Fibroblast of skin of scalp (primary cell): Measurements from ENCODE around the gene RTP5.

Experiments used
- DNase-seq: peaks from one replicate; pipeline ENCODE4 v3.0.0-alpha.2; 2013

Gene RTP5

DNA sequence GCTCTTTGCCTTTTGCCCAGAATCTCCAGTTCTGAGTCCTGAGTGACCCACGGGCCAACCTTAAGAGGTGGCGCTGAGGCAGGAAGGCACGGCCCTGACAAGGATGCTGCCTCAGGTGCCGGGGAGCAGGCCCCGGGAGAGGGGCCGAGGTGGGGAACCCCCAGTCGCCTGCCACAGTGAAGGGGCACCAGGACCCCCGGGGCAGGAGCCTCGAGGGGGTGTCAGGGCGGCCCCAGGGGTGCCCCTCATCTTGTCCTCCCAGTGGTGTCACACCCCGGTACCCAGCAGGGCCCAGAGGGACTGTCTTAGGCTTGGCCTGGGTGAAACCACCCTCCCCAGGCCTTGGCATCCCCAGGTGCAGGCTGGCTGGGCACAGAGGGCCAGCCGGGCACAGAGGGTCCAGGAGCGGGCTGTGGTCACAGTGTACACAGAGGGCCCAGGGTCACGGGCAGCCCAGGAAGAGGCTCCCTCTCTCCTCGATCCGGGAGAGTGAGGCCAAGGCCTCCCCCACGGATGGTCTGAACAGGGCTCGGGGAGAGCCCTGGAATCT is 11.9 kb upstream of the RTP5 start:
- DNase-seq = no peak

- DNase-seq = no peak
Measured at GRCh38 chr2:241858206-241859016, 11.1 kb upstream of the RTP5 start, which contains the start of gene PDCD1. Gene PDCD1 (minus strand): TSS chr2:241858894. CDS start chr2:241858838, 56 bp downstream.

DNA sequence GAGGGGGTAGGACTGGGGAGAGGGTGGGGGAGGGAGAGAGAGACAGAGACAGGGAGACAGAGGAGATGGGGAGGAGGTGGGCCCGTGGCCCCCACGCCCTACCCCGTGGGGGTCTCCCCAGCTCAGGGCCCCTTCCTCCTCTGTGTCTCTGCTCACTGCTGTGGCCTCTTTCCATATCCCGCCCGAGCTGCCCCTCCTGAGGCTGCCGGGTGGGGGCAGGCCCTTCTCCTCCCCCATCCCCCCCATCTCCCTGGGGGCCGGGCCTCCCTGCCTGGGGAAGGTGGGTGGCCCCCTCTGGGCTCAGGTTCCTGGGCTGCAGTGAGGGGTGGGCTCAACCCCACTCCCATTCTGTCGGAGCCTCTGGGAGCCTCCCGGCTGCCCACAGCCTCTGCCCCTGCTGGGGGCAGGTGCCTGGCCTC is 10.5 kb upstream of the RTP5 start:
- no peak for DNase-seq

- no peak for DNase-seq
Measured at GRCh38 chr2:241859436-241860183, 9.9 kb upstream of the RTP5 start.

DNA sequence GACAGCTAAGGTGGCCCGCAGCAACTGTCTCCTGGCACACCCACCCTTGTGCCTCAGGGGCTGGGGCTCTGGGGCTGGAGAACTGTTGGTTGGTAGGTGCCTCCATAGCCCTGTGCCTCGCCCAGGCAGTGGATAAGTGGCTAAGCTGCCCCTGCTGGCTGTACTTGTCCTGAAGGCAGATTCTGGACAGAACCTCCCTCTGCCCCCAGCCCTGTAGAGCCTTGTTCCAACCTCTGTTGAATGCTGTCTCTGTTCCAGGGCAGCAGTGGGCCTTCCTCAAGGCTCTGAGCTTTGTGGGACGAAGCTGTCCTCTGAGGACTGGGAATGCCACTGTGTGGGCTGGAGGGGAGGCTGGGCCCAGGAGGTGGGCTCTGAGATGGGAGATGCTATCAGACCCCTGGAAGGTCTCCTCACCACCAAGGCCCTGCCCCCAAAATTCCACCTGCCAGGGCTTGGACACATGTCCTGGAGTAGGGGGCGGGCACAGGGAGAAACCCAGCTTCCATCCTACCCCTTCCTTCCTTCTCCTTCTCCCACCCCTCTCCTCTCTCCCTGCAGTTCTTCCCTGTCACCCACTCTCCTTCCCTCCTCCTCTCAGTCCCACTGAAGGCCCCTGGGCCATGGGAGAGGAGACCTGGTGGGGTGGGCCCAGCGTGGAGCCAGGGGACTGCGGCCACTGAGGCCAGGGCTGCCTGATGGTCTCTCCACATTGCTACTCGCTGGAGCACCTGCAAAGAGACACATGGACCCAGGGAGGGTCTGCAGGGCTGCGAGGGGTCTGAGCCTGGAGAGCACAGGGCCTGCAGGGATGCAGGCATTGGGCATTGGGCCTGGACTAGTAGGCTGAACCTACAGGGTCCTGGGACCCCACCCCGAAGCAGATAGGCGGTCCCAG is 9.1 kb upstream of the RTP5 start:
- DNase-seq = no peak

DNA sequence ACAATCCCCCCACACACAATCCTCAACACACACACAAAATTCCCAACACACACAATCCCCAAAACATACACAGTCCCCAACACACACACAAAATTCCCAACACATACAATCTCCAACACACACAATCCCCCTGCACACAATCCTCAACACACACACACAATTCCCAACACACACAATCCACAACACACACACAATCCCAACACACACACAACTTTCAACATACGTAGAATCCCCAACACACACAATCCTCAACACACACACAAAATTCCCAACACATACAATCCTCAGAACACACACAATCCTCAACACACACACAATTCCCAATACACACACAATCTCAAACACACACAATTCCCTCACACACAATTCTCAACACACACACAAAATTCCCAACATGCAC is 8.3 kb upstream of the RTP5 start:
- DNase-seq = no peak

DNA sequence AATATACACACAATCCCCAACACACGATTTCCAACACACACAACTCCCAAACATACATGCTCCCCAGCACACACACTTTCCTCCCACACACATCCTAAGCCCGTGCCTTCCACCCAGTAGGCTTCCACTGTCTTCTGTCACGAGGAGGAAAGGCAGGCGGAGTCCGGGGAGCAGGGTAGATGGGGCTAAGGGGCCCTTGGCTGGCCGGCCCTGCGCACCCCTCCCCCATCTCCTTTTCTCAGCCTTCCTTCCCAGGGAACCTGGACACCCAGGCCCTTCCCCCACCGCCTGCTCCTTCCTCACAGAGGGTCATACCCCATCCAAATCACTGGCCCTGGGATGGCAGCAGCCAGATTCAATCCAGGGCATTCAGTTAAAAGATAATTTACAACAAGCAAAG is 7.4 kb upstream of the RTP5 start:
- no peak for DNase-seq

GRCh38 chr2:241862775-241863535 is 6.6 kb upstream of the RTP5 start:
- no peak for DNase-seq

DNA sequence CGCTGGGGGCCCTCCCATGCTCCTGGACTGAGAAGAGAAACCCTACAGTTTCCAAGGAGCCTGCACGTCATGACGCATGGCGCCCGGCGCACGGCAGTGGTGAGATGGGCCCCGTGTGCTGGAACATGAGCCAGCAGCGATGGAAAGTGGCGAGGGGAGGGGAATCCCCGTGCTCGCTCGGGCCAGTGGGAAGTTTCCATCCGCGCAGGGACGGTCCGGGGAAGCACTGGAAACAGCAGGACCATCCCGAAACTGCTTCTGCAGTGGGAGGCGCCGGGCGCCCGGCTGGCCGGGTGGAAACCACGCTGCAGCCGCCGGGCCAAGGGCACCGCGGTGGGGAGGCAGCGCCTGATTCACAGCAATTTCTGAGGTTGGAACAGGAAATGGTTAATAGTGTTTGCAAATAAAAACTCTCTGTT is 6.0 kb upstream of the RTP5 start:
- peak; percentile 19 for DNase-seq

- DNase-seq = no peak
Measured at GRCh38 chr2:241864168-241864849, 5.2 kb upstream of the RTP5 start.

GRCh38 chr2:241864850-241865213 is 4.7 kb upstream of the RTP5 start:
- DNase-seq = no peak

GRCh38 chr2:241865416-241865956 is 4.0 kb upstream of the RTP5 start:
- no peak for DNase-seq

- DNase-seq = peak; percentile 29
Measured at GRCh38 chr2:241865957-241866789, 3.4 kb upstream of the RTP5 start.

- no peak for DNase-seq
Measured at GRCh38 chr2:241866790-241867645, 2.5 kb upstream of the RTP5 start.

DNA sequence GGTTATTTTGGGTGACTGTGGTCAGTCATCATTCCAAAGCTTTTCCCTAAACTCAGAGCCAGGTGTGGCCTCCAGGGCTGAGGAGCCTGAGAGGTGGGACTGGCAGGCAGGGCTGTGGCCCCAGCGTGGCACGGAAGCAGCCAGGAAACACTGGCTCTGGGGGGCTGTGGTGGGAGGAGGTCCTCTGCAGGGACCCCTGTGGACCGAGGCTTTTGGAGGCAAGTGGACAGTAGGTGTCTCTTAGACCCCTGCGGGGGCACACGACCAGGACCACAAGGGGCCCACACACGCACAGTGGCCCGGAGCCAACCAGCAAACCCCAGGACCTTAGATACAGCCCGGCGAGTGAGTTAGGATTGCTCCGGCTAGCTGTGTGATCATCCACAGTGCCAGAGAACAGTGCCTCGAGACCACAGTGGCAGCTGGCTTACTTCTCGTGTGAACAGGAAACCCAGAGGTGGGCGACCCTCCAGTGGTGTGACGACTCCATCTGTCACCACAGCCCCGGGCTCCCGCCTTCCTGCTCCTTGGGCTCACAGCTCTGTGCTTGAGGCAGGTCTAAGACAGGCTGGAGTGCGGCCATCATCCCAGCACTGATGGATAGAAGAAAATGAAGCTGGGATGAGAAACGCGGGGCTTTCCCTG is 1.6 kb upstream of the RTP5 start:
- DNase-seq = no peak

GRCh38 chr2:241868661-241869081 is 858 bp upstream of the RTP5 start:
- no peak for DNase-seq

DNA sequence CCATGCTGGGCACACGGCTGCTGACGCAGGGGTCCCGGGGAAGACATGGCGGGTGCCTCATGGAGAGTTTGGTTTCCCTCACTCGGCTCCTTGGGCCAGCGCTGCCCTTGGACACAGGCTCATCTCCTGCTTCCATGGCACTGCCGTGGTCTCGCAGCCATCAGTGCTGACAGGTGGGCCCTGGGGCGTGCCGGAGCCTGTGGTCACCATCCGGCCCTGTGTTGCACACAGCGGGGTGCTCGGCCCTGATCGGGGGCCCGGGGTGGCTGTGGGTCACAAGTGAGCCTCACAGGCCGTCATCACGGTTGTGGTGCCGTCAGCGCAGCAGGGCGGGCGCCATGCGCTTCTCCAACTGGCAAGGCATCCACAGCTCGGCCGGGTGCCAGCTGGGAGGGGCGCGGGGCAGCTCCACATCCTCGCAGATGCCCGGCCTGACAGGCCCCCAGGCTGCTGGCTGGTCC is 582 bp downstream of the RTP5 start:
- DNase-seq = no peak
